WTC11 (cell line): ENCODE data around the gene CLIC1. TPM values are rescaled to one million over a fixed set of nuclear protein-coding genes. Genes with fewer than 3 reads are reported as not detected.

Experiments used
- ATAC-seq: fragments of 200-7000 bp; cut with Tn5 transposase; 2 replicates; pipeline ENCODE4 v1.10.0; 2021; ENCODE audit warnings: mild to moderate bottlenecking, moderate library complexity
- CTCF ChIA-PET: fragments of 300-600 bp; sonication (Branson Sonifier 250); formaldehyde crosslinking; loops from one replicate; lab custom pipeline; 2021; ENCODE audit warnings: antibody characterized with exemption; lab: Charles Lee
- POLR2A ChIA-PET: fragments of 350-600 bp; sonication (Branson Sonifier 250); formaldehyde crosslinking; loops from one replicate; lab custom pipeline; 2021; ENCODE audit warnings: antibody characterized with exemption; lab: Charles Lee
- DNase-seq: peaks from one replicate; pipeline ENCODE4 v3.0.0; 2021; ENCODE audit warnings: low spot score
- H3K27ac Mint-ChIP-seq: 2 replicates; pipeline ENCODE4 v1.8.0; 2021; ENCODE audit warnings: mixed read lengths
- H3K27me3 Mint-ChIP-seq: 2 replicates; pipeline ENCODE4 v1.8.0; 2021; ENCODE audit warnings: low read depth, mild to moderate bottlenecking, moderate library complexity, mixed read lengths
- H3K36me3 Mint-ChIP-seq: 2 replicates; pipeline ENCODE4 v1.8.0; 2021; ENCODE audit warnings: mixed read lengths
- H3K4me1 Mint-ChIP-seq: 2 replicates; pipeline ENCODE4 v1.8.0; 2022; ENCODE audit warnings: mixed read lengths
- H3K4me3 Mint-ChIP-seq: 2 replicates; pipeline ENCODE4 v1.8.0; 2021; ENCODE audit warnings: mild to moderate bottlenecking, moderate library complexity, mixed read lengths
- H3K9me3 Mint-ChIP-seq: 2 replicates; pipeline ENCODE4 v1.8.0; 2021; ENCODE audit warnings: mixed read lengths
- ATF1 ChIP-seq: sonication (generic); formaldehyde crosslinking; IDR thresholded peaks from 2 replicates; pipeline ENCODE4 v1.8.1; 2023; ENCODE audit warnings: mild to moderate bottlenecking, moderate library complexity, missing genetic modification reagents
- ATF2 ChIP-seq: sonication (generic); formaldehyde crosslinking; IDR thresholded peaks from 2 replicates; pipeline ENCODE4 v1.8.1; 2022; ENCODE audit warnings: low read depth, missing genetic modification reagents, borderline replicate concordance
- ATF6 ChIP-seq: sonication (generic); formaldehyde crosslinking; IDR thresholded peaks from 2 replicates; pipeline ENCODE4 v1.8.1; 2023; ENCODE audit warnings: mild to moderate bottlenecking, missing genetic modification reagents
- CREB1 ChIP-seq: sonication (generic); formaldehyde crosslinking; IDR thresholded peaks from 2 replicates; pipeline ENCODE4 v1.8.0; 2023; ENCODE audit warnings: mild to moderate bottlenecking, missing genetic modification reagents
- CREM ChIP-seq: sonication (generic); formaldehyde crosslinking; IDR thresholded peaks from 2 replicates; pipeline ENCODE4 v1.8.1; 2022; ENCODE audit warnings: mild to moderate bottlenecking, missing genetic modification reagents, moderate library complexity
- E2F4 ChIP-seq: sonication (generic); formaldehyde crosslinking; IDR thresholded peaks from 2 replicates; pipeline ENCODE4 v1.8.1; 2022; ENCODE audit warnings: low read depth, mild to moderate bottlenecking, moderate library complexity, missing genetic modification reagents, borderline replicate concordance
- E2F5 ChIP-seq: sonication (generic); formaldehyde crosslinking; IDR thresholded peaks from 2 replicates; pipeline ENCODE4 v1.8.1; 2022; ENCODE audit warnings: mild to moderate bottlenecking, moderate library complexity, missing genetic modification reagents
- ESRRA ChIP-seq: sonication (generic); formaldehyde crosslinking; IDR thresholded peaks from 2 replicates; pipeline ENCODE4 v1.8.1; 2022; ENCODE audit warnings: mild to moderate bottlenecking, missing genetic modification reagents, borderline replicate concordance
- FOXK1 ChIP-seq: sonication (generic); formaldehyde crosslinking; IDR thresholded peaks from 2 replicates; pipeline ENCODE4 v1.8.0; 2022; ENCODE audit warnings: mild to moderate bottlenecking, moderate library complexity, missing genetic modification reagents
- FOXP1 ChIP-seq: sonication (generic); formaldehyde crosslinking; IDR thresholded peaks from 2 replicates; pipeline ENCODE4 v1.8.0; 2022; ENCODE audit warnings: missing genetic modification reagents, mild to moderate bottlenecking, moderate library complexity, borderline replicate concordance
- HMGXB4 ChIP-seq: sonication (generic); formaldehyde crosslinking; IDR thresholded peaks from 2 replicates; pipeline ENCODE4 v1.8.1; 2023; ENCODE audit warnings: mild to moderate bottlenecking, moderate library complexity, missing genetic modification reagents
- MYBL2 ChIP-seq: sonication (generic); formaldehyde crosslinking; IDR thresholded peaks from 2 replicates; pipeline ENCODE4 v1.8.1; 2023; ENCODE audit warnings: mild to moderate bottlenecking, moderate library complexity, missing genetic modification reagents
- NFATC4 ChIP-seq: fragments of 250-450 bp; sonication (Bioruptor Pico); IDR thresholded peaks from 2 replicates; pipeline ENCODE4 v1.9.0; 2021; ENCODE audit warnings: mild to moderate bottlenecking
- PRRX2 ChIP-seq: fragments of 250-450 bp; sonication (Bioruptor Pico); IDR thresholded peaks from 2 replicates; pipeline ENCODE4 v1.8.0; 2021; ENCODE audit warnings: mild to moderate bottlenecking
- RELA ChIP-seq: sonication (generic); formaldehyde crosslinking; IDR thresholded peaks from 2 replicates; pipeline ENCODE4 v1.8.1; 2022; ENCODE audit warnings: missing genetic modification reagents, mild to moderate bottlenecking, borderline replicate concordance
- SMAD3 ChIP-seq: sonication (generic); formaldehyde crosslinking; IDR thresholded peaks from 2 replicates; pipeline ENCODE4 v1.8.0; 2022; ENCODE audit warnings: missing genetic modification reagents, mild to moderate bottlenecking, borderline replicate concordance
- SP1 ChIP-seq: sonication (generic); formaldehyde crosslinking; conservative IDR thresholded peaks from 2 replicates; pipeline ENCODE4 v1.8.1; 2022; ENCODE audit warnings: missing genetic modification reagents
- USF2 ChIP-seq: sonication (generic); formaldehyde crosslinking; IDR thresholded peaks from 2 replicates; pipeline ENCODE4 v1.8.1; 2023; ENCODE audit warnings: mild to moderate bottlenecking, missing genetic modification reagents, moderate library complexity
- ZBTB43 ChIP-seq: sonication (generic); formaldehyde crosslinking; IDR thresholded peaks from 2 replicates; pipeline ENCODE4 v1.8.1; 2023; ENCODE audit warnings: mild to moderate bottlenecking, missing genetic modification reagents
- ZMAT4 ChIP-seq: fragments of 250-450 bp; sonication (Bioruptor Pico); IDR thresholded peaks from 2 replicates; pipeline ENCODE4 v1.9.0; 2021; ENCODE audit warnings: mild to moderate bottlenecking
- ZNF138 ChIP-seq: sonication (generic); formaldehyde crosslinking; conservative IDR thresholded peaks from 2 replicates; pipeline ENCODE4 v1.8.1; 2022; ENCODE audit warnings: mild to moderate bottlenecking, moderate library complexity, missing genetic modification reagents
- ZNF416 ChIP-seq: fragments of 250-450 bp; sonication (Bioruptor Pico); IDR thresholded peaks from 2 replicates; pipeline ENCODE4 v1.9.0; 2021; ENCODE audit warnings: mild to moderate bottlenecking, inconsistent platforms
- total RNA-seq: library from RNA; stranded (reverse); gene quantifications from 3 replicates; pipeline ENCODE4 v1.2.3, GENCODE V29; 2021

CLIC1 gene
- total RNA-seq, 1 experiment from 2014 or later, result 244 TPM

- Mint-ChIP-seq H3K9me3 (no peaks in the 10 kb centered on the region), H3K27ac (peak overlapping the region; percentile 98), H3K36me3 (peaks cover 37% of the 10 kb centered on the region), H3K4me1 (peaks cover 21% of the 10 kb centered on the region)
- ATAC-seq, result peak; percentile 75
- peak; percentile 77; the same call in 1 of the 2 replicates for TF ChIP-seq E2F5 (CRISPR knock-in tag)
- TF ChIP-seq E2F4 (CRISPR knock-in tag), result no peak
- no peak for TF ChIP-seq ZNF138 (CRISPR knock-in tag)
- TF ChIP-seq USF2, result no peak
- no peak for TF ChIP-seq CREB1
- 0 out of 2 replicates have a peak, but pooled peaks have one; percentile 14 for TF ChIP-seq ZNF416 (CRISPR knock-in tag)
- TF ChIP-seq SP1 (CRISPR knock-in tag), result peak; percentile 92
- no peak for TF ChIP-seq ATF2 (CRISPR knock-in tag)
- 0 out of 2 replicates have a peak, but pooled peaks have one; percentile 35 for TF ChIP-seq ATF1 (CRISPR knock-in tag)
- no peak for TF ChIP-seq ATF6 (CRISPR knock-in tag)
- TF ChIP-seq CREM (CRISPR knock-in tag), result no peak
- TF ChIP-seq NFATC4 (CRISPR knock-in tag), result 0 out of 2 replicates have a peak, but pooled peaks have one; percentile 0
- TF ChIP-seq FOXK1, result peak; percentile 55; the same call in 1 of the 2 replicates
- peak; percentile 71; the same call in 1 of the 2 replicates for TF ChIP-seq PRRX2 (CRISPR knock-in tag)
- peak; percentile 58; the same call in 1 of the 2 replicates for TF ChIP-seq SMAD3 (CRISPR knock-in tag)
- 0 out of 2 replicates have a peak, but pooled peaks have one; percentile 57 for TF ChIP-seq ESRRA (CRISPR knock-in tag)
- peak; percentile 67; the same call in 1 of the 2 replicates for TF ChIP-seq FOXP1 (CRISPR knock-in tag)
- TF ChIP-seq MYBL2 (CRISPR knock-in tag), result 0 out of 2 replicates have a peak, but pooled peaks have one; percentile 70
- TF ChIP-seq ZMAT4, result 0 out of 2 replicates have a peak, but pooled peaks have one; percentile 37
- TF ChIP-seq HMGXB4 (CRISPR knock-in tag), result peak; percentile 86
- TF ChIP-seq ZBTB43 (CRISPR knock-in tag), result no peak
- peak; percentile 59; the same call in 1 of the 2 replicates for TF ChIP-seq RELA (CRISPR knock-in tag)
- TF ChIP-seq, all 79 proteins: peak for 14
- no peaks in the 10 kb centered on the region for H3K27me3 Mint-ChIP-seq
- ChIA-PET CTCF (interaction anchor here (0.6 to 4.0 kb wide), 41 partner anchors 7 to 318 kb away, joined by 3 to 66 read pairs (median 5); partner anchors contain the start of genes ABHD16A, BAG6, C6orf47 and DDX39B), POLR2A (interaction anchor here (0.6 to 3.6 kb wide), 13 partner anchors 9 to 189 kb away, joined by 3 to 32 read pairs (median 5); partner anchors contain the start of genes BAG6, C6orf47, DDX39B and GPANK1)
- peak; percentile 95 for DNase-seq
- peak overlapping the region; percentile 93 for H3K4me3 Mint-ChIP-seq
Observed at GRCh38 chr6:31729979-31730630, 6.2 kb downstream of the CLIC1 start.
